T-helper 17 cell (primary cell): ENCODE results near the gene TEAD2. TPM values are rescaled to one million over a fixed set of nuclear protein-coding genes. Genes with fewer than 3 reads are reported as not detected.

Experiments
- ATAC-seq: fragments of 150-1000 bp; cut with Tn5 transposase; 2 replicates; pipeline ENCODE4 v1.10.0; 2021; ENCODE audit warnings: mild to moderate bottlenecking, moderate library complexity
- DNase-seq, 3 donors: peaks; one replicate each; pipeline versions ENCODE4 v3.0.0 to v3.0.0-alpha.2; 2020 to 2021
- H3K9me3 ChIP-seq: one replicate; pipeline ENCODE4 v1.7.0; 2013; ENCODE audit warnings: low read length, mild to moderate bottlenecking; ENCODE audit not compliant: control insufficient read depth, poor library complexity, severe bottlenecking
- H3K27ac Mint-ChIP-seq: one replicate; pipeline ENCODE4 v1.8.0; 2022; ENCODE audit warnings: mild to moderate bottlenecking, moderate library complexity, mixed read lengths
- H3K27me3 Mint-ChIP-seq: one replicate; pipeline ENCODE4 v1.8.0; 2022; ENCODE audit warnings: mixed read lengths
- H3K36me3 Mint-ChIP-seq: one replicate; pipeline ENCODE4 v1.8.0; 2022; ENCODE audit warnings: low read depth, mixed read lengths
- H3K4me1 Mint-ChIP-seq: one replicate; pipeline ENCODE4 v1.8.0; 2022; ENCODE audit warnings: mild to moderate bottlenecking, mixed read lengths
- H3K4me3 Mint-ChIP-seq: one replicate; pipeline ENCODE4 v1.8.0; 2022; ENCODE audit warnings: mild to moderate bottlenecking, moderate library complexity, mixed read lengths
- total RNA-seq, 4 donors: library from RNA in 2 of 4; stranded (reverse) in 2 of 4; gene quantifications; one replicate each; pipeline ENCODE4 v1.2.3 and lab custom pipeline; 2022 to 2026

Gene TEAD2
- total RNA-seq, 2 donors from 2014 or later = 0.17 TPM; not detected in 1

DNA sequence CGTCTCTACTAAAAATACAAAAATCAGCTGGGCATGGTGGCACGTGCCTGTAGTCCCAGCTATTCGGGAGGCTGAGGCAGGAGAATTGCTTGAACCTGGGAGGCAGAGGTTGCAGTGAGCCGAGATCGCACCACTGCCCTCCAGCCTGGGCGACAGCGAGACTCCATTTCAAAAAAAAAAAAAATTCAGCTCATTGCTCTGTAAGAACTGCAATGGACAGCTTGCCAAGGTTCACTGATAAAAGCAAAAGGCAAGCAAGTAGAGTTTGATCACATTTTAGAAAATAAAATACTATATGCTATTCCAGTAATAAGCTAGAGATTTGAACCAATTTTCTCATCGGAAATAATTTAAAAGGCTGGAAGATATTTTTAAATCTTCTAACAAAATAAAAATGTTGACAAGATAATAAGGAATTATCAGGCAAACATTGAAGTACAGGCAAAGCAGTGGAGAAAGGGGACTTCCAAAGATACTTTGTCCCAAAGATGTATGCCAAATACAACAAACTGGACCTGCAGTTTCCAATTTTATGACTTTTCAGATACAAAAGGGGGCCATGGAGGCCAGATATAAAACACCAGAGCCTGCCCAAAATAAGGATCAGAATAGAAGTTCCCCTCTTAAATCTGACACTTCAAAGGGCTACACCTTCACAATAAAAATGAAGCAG lies 66.9 kb downstream of the TEAD2 start:
- Mint-ChIP-seq H3K27ac (no peak overlapping the region), H3K4me3 (no peak overlapping the region), H3K4me1 (peaks cover 1% of the 10 kb centered on the region), H3K36me3 (peaks cover 3% of the 10 kb centered on the region), H3K27me3 (no peaks in the 10 kb centered on the region)
- ATAC-seq (no peak), DNase-seq (no peak)
- no peaks in the 10 kb centered on the region for H3K9me3 ChIP-seq

DNA sequence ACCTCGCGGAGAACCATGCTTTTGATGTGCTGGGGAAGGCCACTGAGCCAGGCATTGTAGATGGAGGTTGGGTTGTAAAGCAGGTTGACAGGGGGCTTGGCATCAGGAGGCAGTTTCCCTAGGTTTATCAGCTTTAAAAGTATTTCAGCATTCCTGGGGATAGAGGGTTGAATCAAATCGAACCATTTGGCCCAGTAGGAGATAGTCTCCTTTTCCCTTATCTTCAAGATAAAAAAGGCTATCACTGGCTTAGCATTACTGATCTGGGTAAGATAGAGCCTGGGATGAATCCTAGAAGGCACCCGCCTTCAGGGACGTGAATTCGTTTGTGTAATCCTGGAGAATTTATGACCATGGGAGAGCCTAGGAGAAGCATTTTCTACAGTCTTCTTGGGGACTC lies 67.8 kb downstream of the TEAD2 start:
- Mint-ChIP-seq H3K27ac (no peak overlapping the region), H3K27me3 (no peaks in the 10 kb centered on the region), H3K4me3 (no peak overlapping the region), H3K36me3 (peaks cover 3% of the 10 kb centered on the region), H3K4me1 (no peaks in the 10 kb centered on the region)
- no peak for DNase-seq
- H3K9me3 ChIP-seq = no peaks in the 10 kb centered on the region
- no peak for ATAC-seq

Other genes starting within 250 kb of the TEAD2 start
- gene LIN7B, start 248.0 kb downstream of the TEAD2 start, total RNA-seq = 1 to 10 TPM; 4.7 to 5.2 TPM
- gene C19orf73, start 243.3 kb downstream of the TEAD2 start, total RNA-seq = 1 to 10 TPM; 3.6 to 3.9 TPM
- 1 to 10 TPM; 2.6 to 3.9 TPM for gene PPFIA3, start 242.9 kb downstream of the TEAD2 start, total RNA-seq
- not detected for gene HRC, start 207.0 kb downstream of the TEAD2 start, total RNA-seq
- gene TRPM4, start 204.6 kb downstream of the TEAD2 start, total RNA-seq = under 1 TPM in 1 of 2 donors, not detected in 1; 0.25 TPM
- gene SLC6A16, start 37.2 kb downstream of the TEAD2 start, total RNA-seq = 1 to 10 TPM; 3.1 to 3.7 TPM
- gene CD37, start 27.0 kb downstream of the TEAD2 start, total RNA-seq = 100 to 1,000 TPM; 288 to 373 TPM
- gene DKKL1, start 1.5 kb upstream of the TEAD2 start, total RNA-seq = not detected
- under 1 TPM in 1 of 2 donors, not detected in 1; 0.86 TPM for gene KASH5, start 25.8 kb upstream of the TEAD2 start, total RNA-seq
- not detected for gene PTH2, start 61.0 kb upstream of the TEAD2 start, total RNA-seq
- not detected for gene GFY, start 63.0 kb upstream of the TEAD2 start, total RNA-seq
- not detected for gene SLC17A7, start 79.1 kb upstream of the TEAD2 start, total RNA-seq
- 100 to 1,000 TPM; 147 to 150 TPM for gene PIH1D1, start 89.4 kb upstream of the TEAD2 start, total RNA-seq
- 10 to 100 TPM; 34.8 to 38.0 TPM for gene ALDH16A1, start 90.8 kb upstream of the TEAD2 start, total RNA-seq
- gene FLT3LG, start 111.8 kb upstream of the TEAD2 start, total RNA-seq = 100 to 1,000 TPM; 349 to 455 TPM
- 1,000 to 10,000 TPM; 5,253 to 5,291 TPM for gene RPL13A, start 125.2 kb upstream of the TEAD2 start, total RNA-seq
- 1,000 to 10,000 TPM; 2,538 to 2,634 TPM for gene RPS11, start 134.0 kb upstream of the TEAD2 start, total RNA-seq
- 10 to 100 TPM; 18.7 to 24.6 TPM for gene FCGRT, start 150.2 kb upstream of the TEAD2 start, total RNA-seq
- 1 to 10 TPM in 1 of 2 donors, under 1 TPM in 1; 0.97 to 1.3 TPM for gene RCN3, start 165.6 kb upstream of the TEAD2 start, total RNA-seq
- gene NOSIP, start 218.1 kb upstream of the TEAD2 start, total RNA-seq = 100 to 1,000 TPM; 161 to 195 TPM
- gene PRRG2, start 218.9 kb upstream of the TEAD2 start, total RNA-seq = 1 to 10 TPM; 1.1 to 1.3 TPM
- gene PRR12, start 228.8 kb upstream of the TEAD2 start, total RNA-seq = 10 to 100 TPM; 44.6 to 50.7 TPM